Prostate gland (tissue), 2 donors: ENCODE data around the gene ABHD17A. TPM values are rescaled to one million over a fixed set of nuclear protein-coding genes. Genes with fewer than 3 reads are reported as not detected.

ENCODE experiments used
- DNase-seq: peaks from one replicate; pipeline ENCODE4 v3.0.0-alpha.2; 2019; ENCODE audit warnings: low spot score
- H3K27ac ChIP-seq, 2 donors: fragments of 200-600 bp; sonication (generic); 2 replicates each; pipeline ENCODE4 v1.5.1; 2017 to 2019
- H3K27me3 ChIP-seq: fragments of 200-600 bp; sonication (generic); replicated peaks from 2 replicates; pipeline ENCODE4 v1.5.1; 2019; ENCODE audit not compliant: insufficient read depth
- H3K36me3 ChIP-seq, 2 donors: fragments of 200-600 bp; sonication (generic); 1 replicate in 1 of 2; 2 replicates in 1 of 2; pipeline versions ENCODE4 v1.5.1 to v1.8.1; 2017 to 2019
- H3K4me1 ChIP-seq: fragments of 200-600 bp; sonication (generic); replicated peaks from 2 replicates; pipeline ENCODE4 v1.5.1; 2019
- H3K4me3 ChIP-seq, 2 donors: fragments of 200-600 bp; sonication (generic); 2 replicates each; pipeline ENCODE4 v1.5.1; 2017 to 2019
- H3K9me3 ChIP-seq: fragments of 200-600 bp; sonication (generic); 2 replicates; pipeline ENCODE4 v1.5.1; 2017
- CTCF ChIP-seq, 4 experiments: fragments of 200-600 bp in 2 of 4; fragments of 450-650 bp in 2 of 4; sonication (generic) in 2 of 4; IDR thresholded peaks; 1 replicate in 3 of 4; 2 replicates in 1 of 4; pipeline ENCODE4 v1.5.1; 2016 to 2019; ENCODE audit warnings: antibody characterized with exemption in 4 of 4, mild to moderate bottlenecking in 2 of 4, moderate library complexity in 2 of 4
- POLR2A ChIP-seq: fragments of 450-650 bp; IDR thresholded peaks from one replicate; pipeline ENCODE4 v1.6.1; 2016; ENCODE audit warnings: antibody characterized with exemption, mild to moderate bottlenecking
- POLR2AphosphoS5 ChIP-seq: sonication (generic); formaldehyde crosslinking; IDR thresholded peaks from one replicate; pipeline ENCODE4 v1.6.1; 2017; ENCODE audit warnings: antibody characterized with exemption
- WGBS: methylation state at CpG from one replicate; pipeline ENCODE4 v1.1.5; 2018; 5-methylcytosine and 5-hydroxymethylcytosine counted together
- intact Hi-C: fragments of 100-400 bp; cut with DNase I; formaldehyde crosslinking; loops from one replicate; pipeline ENCODE4 v1.14.2; 2022
- total RNA-seq, 2 donors: library from RNA; depleted of rRNA; stranded (reverse); fragments of >200 nt; gene quantifications; one replicate each; pipeline ENCODE4 v1.1.0, GENCODE V29; 2016

The ABHD17A gene
- total RNA-seq, 2 donors from 2014 or later: 131 to 146 TPM

GRCh38 chr19:1922803-1923202, 37.5 kb upstream of the ABHD17A start:
- DNase-seq: no peak
- intact Hi-C loops: no loop called here
- Histone ChIP-seq H3K4me1 (no peaks in the 10 kb centered on the region), H3K27ac (no peak overlapping the region), H3K9me3 (no peaks in the 10 kb centered on the region), H3K36me3 (peaks cover 8 to 22% of the 10 kb centered on the region in 2 donors), H3K4me3 (no peak overlapping the region), H3K27me3 (no peaks in the 10 kb centered on the region)
- WGBS: 92% methylated on average over 21 of the region's 23 CpGs
- TF ChIP-seq POLR2AphosphoS5 (no peak), CTCF (IDR thresholded peaks at IDR 0.05) (no peak), POLR2A (no peak)

- no peaks in the 10 kb centered on the region for H3K9me3 ChIP-seq
- TF ChIP-seq POLR2A: no peak
- TF ChIP-seq POLR2AphosphoS5: no peak
- no peak for TF ChIP-seq CTCF (IDR thresholded peaks at IDR 0.05)
- H3K27ac ChIP-seq: no peak overlapping the region
- H3K36me3 ChIP-seq: peaks cover 8 to 22% of the 10 kb centered on the region in 2 donors
- no peaks in the 10 kb centered on the region for H3K27me3 ChIP-seq
- intact Hi-C loops: no loop called here
- H3K4me1 ChIP-seq: no peaks in the 10 kb centered on the region
- H3K4me3 ChIP-seq: no peak overlapping the region
- no peak for DNase-seq
- 95% methylated on average over 15 of the region's 15 CpGs for WGBS
Observed at GRCh38 chr19:1921825-1922224, 36.5 kb upstream of the ABHD17A start.

GRCh38 chr19:1921326-1921725, 36.0 kb upstream of the ABHD17A start:
- Histone ChIP-seq H3K4me3 (no peak overlapping the region), H3K9me3 (no peaks in the 10 kb centered on the region), H3K4me1 (no peaks in the 10 kb centered on the region), H3K27me3 (no peaks in the 10 kb centered on the region), H3K36me3 (peaks cover 8 to 22% of the 10 kb centered on the region in 2 donors), H3K27ac (no peak overlapping the region)
- TF ChIP-seq CTCF (IDR thresholded peaks at IDR 0.05) (no peak), POLR2A (no peak), POLR2AphosphoS5 (no peak)
- 96% methylated on average over 13 of the region's 19 CpGs for WGBS
- intact Hi-C loops: no loop called here
- no peak for DNase-seq

GRCh38 chr19:1920644-1921043, 35.3 kb upstream of the ABHD17A start:
- H3K4me3 ChIP-seq: no peak overlapping the region
- H3K4me1 ChIP-seq: no peaks in the 10 kb centered on the region
- TF ChIP-seq POLR2A (no peak), POLR2AphosphoS5 (no peak), CTCF (IDR thresholded peaks at IDR 0.05) (no peak)
- H3K27me3 ChIP-seq: no peaks in the 10 kb centered on the region
- intact Hi-C loops: no loop called here
- no peaks in the 10 kb centered on the region for H3K9me3 ChIP-seq
- H3K27ac ChIP-seq: no peak overlapping the region
- WGBS: 92% methylated on average over 19 of the region's 19 CpGs
- DNase-seq: no peak
- H3K36me3 ChIP-seq: peaks cover 8 to 22% of the 10 kb centered on the region in 2 donors

- Histone ChIP-seq H3K4me1 (no peaks in the 10 kb centered on the region), H3K27ac (no peak overlapping the region), H3K4me3 (no peak overlapping the region), H3K9me3 (no peaks in the 10 kb centered on the region), H3K36me3 (peaks cover 8 to 14% of the 10 kb centered on the region in 2 donors), H3K27me3 (no peaks in the 10 kb centered on the region)
- WGBS: 97% methylated on average over 28 of the region's 28 CpGs
- TF ChIP-seq POLR2AphosphoS5: no peak
- no peak for TF ChIP-seq CTCF (IDR thresholded peaks at IDR 0.05)
- no peak for TF ChIP-seq POLR2A
- intact Hi-C loops: no loop called here
- DNase-seq: no peak
Observed at GRCh38 chr19:1918975-1919374, 33.7 kb upstream of the ABHD17A start.
